Measurements from ENCODE around the gene MOK.
"Not testable (repeated sequence)": the region's sequence is repeated elsewhere in the genome, so short reads cannot be mapped to it uniquely, and the experiment has no call there.

Gene MOK, protein sequence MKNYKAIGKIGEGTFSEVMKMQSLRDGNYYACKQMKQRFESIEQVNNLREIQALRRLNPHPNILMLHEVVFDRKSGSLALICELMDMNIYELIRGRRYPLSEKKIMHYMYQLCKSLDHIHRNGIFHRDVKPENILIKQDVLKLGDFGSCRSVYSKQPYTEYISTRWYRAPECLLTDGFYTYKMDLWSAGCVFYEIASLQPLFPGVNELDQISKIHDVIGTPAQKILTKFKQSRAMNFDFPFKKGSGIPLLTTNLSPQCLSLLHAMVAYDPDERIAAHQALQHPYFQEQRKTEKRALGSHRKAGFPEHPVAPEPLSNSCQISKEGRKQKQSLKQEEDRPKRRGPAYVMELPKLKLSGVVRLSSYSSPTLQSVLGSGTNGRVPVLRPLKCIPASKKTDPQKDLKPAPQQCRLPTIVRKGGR

DNA sequence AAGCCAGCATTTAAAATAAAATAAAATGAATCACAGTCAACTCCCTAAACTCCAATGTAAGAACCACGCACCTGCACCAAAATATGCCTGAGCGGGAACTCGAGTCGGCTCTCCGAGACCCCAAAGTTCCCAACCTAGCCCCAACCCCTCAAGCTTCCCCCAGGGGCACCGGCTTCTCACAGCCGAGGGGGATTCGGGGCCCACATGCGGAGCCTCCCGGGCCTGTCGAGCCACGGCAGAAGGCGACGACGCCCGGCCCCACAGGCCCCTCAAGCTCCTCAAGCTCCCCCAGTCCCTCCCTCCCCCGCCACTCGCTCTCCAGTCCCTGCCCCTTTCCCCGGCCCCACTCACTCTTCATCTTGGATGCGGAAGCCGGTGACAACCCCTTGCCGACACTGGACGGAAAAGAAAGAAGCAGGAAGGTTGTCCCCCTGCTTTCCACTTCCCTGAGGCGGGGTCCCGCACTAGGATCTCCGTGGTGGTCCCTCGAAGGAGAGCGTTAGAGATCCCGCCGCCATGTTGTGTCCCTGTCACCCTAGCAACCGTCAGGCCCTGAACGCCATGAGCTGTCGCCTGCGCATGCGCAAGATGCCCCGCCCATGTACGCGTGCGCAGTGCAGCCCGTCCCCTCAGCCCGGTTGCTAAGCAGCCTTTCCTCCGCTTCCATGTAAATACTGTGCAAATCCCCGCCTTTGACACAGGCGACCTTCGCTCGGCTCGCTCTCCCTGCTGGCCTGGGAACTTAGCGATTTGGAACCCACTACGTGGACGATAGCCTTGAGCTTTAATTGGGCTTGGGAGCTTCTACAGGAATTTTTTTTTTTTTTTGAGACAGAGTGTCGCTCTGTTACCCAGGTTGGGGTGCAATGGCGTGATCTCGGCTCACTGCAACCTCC is at the start of gene MOK:
Gene MOK (minus strand): TSS at position 554 of the 896 bp plus-strand sequence. CDS start 196 bp downstream, at position 358.
- DNase-seq, result peak; percentile 99

DNA sequence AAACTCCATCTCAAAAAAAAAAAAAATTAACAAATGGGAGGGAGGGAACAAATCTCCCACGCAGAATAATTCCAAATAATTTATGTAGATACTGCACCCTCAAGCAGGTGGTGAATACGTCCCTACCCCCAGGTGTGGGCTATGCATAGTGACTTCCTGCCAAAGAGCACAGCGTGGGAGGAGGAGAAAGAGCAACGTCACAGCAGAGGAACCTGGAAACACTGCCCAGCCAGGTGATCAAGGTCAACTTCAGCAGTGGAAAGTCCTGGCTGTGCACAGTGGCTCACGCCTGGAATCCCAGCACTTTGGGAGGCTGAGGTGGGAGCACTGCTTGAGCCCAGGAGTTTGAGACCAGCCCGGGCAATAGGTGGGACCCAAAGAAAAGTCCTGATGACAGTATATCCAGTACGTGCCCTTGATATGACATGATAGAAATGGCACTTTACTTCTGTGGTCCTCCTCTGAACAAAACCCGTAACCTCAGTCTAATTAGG is 48.2 kb upstream of the MOK start:
- no peak for DNase-seq

DNA sequence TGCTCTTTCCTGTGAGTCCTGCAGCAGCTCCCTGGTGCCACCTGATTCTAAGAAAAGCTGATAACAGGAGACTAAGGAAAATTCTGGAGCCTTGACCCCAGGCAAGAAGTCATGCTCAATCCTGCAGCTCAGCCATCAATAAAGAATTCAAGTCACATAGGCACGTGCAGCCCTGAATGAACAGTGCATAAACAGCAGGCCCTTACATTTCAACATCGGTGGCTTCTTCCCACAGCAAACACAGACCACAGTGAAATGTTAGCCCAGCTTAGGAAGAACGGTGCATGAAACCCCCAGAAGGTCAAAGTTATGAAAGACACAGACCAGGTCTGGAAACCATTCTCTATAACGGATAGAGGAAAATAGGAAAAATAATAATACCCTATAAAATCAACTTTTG is 47.2 kb upstream of the MOK start:
- DNase-seq, result no peak

DNA sequence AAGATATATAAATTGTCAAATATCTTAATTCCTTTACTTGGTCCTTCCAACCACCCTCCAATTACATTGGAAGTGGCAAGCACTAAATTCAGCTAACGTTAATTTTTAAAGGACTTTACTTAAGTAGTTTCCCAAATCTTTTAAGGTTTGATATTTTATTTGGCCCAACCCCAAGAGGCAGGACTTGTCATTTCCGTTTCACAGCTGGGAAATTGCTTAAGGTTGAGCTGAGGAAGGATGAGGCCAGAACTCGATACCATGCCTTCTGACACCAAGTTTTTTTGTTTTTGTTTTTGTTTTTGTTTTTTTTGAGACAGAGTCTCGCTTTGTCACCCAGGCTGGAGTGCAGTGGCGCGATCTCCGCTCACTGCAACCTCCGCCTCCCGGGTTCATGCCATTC is 46.6 kb upstream of the MOK start:
- DNase-seq, result not testable (repeated sequence)

DNA sequence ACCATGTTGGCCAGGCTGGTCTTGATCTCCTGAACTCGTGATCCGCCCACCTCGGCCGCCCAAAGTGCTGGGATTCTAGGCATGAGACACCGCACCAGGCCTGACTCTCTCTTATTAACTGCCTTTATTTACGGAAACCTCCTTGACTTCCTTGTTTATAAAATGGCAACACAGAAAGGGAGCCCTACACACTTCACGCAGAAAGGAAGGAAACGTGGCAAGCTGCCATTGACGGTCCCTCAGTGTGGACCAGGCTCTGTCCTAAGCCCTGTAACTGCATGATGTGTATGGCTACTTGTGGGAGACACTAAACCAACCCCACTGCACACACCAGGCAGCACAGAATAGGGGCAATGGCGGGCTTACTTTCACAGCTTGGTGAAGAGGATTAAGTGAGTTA is 46.1 kb upstream of the MOK start:
- DNase-seq, result no peak

DNA sequence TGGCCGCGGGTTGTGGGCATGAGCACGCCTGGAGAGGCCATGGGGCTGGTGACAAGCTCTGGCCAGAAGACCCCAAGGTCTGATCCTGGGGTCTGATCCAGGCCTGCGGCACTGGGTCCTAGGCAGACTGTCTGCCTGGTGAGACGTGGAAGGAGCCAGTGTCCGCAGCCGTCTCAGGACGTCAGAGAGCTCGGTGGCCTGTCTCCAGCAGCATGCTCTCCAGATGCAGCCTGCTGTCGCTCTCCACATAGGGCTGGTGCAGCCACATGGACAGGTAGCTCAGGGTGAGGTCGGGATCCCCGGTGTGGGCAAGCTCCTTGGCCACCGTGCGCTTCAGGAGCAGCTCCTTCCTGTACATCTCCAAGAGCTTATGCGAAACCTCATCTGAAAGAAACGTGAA is 43.4 kb upstream of the MOK start:
- DNase-seq, result no peak

DNA sequence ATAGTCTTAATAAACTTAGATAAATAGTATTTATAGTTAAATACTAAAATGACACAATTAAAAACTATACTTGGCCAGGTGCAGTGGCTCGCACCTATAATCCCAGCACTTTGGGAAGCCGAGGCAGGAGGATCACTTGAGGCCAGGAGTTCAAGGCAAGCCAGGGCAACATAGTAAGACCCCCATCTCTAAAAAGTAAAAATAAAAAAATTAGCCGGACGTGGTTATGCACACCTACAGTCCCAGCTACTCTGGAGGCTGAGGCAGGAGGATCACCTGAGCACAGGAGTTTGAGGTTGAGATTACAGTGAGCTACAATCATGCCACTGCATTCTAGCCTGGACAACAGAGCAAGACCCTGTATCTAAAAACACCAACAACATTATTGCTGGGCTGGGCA is 41.7 kb upstream of the MOK start:
- DNase-seq, result no peak

DNA sequence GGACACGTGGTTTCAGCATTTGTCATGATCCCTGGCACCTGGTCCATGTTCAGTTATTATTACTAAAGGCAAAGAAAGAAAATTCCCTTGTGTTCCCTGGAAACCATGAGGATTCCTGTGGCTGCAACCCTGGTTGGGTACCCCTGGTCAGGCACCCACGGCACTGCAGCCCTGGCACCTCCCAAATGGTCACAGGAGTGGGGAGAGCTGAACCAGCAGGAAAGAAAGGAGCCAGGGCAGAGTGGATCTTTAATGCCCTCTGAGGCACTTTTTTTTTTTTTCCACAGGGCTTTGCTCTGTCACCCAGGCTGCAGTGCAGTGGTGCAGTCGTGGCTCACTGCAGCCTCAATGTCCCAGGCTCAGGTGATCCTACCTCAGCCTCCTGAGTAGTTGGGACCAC is 40.3 kb upstream of the MOK start:
- DNase-seq, result no peak

DNA sequence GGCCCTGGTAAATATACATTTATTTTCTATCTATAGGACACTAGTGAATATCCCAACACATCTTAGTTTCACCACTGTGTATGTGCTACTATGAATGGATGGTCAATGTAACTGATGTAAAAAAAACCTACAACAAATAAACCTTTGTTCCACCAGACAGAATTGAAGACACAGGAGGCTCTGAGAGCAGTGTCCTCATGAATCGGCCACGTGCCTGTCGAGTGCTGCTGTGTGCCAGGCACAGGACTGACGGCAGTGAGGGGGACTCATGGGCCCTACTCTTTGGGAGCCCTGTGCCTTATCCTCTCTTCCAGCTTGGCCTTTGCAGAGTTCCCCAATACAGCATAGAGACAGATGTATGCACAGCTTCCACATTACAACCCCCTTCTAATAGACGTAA is 39.5 kb upstream of the MOK start:
- DNase-seq, result no peak

DNA sequence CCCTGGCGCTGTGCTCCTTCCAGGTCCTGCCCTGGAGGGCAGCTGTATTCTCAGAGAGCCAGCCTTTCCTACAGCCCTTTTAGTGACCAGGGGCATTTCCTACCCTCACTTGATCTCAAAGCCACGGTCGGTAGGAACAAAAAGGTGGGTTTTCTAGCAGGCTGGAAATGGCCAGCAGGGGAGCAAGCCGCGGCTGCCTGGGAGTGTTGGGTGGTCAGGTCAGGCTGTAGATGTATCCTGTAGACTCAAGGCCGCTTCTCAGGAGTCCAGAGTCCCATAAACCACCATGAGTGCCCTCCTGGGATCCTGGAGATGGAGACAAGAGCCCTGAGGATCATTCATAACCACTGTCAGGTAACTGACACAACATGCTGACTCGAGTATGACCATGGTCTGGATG is 39.1 kb upstream of the MOK start:
- DNase-seq, result no peak

DNA sequence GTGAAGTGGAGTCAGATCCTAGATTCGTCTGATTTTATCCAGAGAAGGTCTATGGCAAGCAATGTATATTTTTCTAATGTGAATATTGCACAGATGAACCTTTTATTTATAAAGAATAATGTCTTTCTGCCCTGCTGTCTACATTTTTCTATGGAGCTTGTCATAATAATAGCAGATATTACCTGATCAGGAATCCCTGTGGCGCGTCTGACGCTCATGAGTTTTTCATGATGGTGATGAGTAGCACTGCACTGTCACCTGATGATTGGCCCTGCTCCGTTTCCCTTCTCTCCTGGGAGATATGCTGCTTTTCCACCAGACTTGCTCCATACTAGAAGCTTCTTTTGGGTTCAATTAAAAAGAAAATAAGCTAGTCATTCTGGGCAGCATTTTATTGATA is 37.3 kb upstream of the MOK start:
- DNase-seq, result no peak

DNA sequence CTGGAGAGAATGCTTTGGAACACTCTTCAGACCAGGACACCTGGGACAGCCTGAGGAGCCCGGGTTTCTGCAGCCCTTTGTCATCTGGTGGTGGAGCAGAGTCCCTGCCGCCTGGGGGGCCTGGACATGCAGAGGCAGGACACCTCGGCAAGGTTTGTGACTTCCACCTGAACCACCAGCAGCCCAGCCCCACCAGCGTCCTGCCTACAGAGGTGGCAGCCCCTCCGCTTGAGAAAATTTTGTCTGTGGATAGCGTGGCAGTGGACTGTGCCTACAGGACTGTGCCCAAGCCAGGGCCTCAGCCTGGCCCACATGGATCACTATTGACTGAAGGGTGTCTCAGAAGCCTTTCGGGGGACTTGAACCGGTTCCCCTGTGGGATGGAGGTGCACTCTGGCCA is 36.6 kb upstream of the MOK start:
- no peak for DNase-seq

DNA sequence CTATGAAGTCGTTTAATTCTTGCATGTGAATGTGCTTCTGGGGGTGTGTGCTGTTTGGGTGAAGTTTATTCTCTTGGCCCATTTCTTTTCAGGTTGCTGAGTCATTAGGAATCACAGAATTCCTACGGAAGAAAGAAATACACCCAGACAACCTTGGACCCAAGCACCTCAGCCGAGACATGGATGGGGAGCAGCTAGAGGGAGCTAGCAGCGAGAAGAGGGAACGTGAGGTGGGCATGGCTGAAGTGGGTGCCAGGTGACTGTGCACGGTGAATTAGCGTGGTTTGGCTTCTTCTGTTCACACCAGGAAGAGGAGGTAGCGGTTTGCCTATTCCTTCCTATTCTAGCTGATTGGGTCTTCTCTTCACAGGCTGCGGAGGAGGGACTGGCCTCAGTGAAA is 33.8 kb upstream of the MOK start:
- no peak for DNase-seq

DNA sequence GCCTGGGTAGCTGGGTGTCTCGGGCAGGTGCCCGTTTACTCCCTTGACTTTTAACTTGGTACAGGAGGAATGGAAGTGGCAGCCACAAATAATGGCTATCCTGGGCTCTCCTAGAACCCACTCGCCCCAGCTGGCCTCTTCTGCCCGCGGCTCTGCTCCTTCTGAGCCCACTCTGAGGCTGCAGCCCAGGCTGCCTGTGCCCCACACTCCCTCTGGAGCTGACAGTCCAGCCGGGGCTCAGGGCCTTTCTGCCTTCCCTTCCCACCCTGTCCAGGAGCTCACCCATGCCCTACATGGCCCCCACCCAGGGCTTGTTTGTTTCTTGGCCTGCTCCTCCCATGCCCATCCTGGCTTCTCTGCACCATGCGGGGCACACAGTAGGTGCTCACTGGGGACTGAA is 30.2 kb upstream of the MOK start:
- no peak for DNase-seq

DNA sequence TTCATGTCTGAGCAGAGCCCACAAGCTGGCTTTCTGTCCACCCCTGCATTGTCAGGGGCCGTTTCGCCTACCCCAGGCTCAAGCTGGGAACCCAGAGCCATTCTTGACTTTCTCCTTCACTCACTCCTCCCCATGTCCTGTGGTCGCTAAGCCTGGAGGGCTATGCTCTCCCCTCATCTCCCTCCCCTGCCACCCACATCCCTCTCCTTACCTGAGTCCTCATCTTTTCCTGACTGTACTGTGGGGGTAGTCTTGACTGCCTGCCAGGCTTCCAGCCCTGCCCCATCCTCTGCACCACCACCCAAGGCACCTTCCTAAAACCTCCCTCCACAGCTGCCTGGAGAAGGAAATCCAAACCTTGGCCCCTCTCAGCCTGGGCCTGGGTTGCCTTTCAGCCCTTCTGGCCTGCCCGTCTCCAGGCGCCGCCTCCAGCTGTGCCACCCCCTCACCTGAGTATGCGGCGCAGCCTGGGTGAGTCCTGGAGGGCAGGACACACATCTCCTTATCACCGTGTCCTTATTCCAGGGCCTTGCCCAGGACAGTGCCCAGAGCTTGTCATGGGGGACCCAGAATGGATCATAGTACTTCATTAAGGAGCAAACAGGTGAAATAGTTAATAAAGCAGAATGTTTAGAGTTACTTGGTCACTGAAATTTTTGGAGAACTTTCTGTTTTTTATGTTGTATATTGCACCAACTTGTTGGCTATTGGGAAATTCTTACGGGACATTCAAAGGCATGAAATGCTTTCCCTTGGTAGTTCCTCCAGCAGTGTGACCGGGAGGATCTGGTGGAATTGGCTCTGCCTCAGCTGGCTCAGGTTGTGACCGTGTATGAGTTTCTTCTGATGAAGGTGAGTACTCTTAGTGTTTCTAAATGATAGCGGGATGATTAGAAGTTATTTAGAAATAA is 29.1 kb upstream of the MOK start:
- DNase-seq, result no peak

DNA sequence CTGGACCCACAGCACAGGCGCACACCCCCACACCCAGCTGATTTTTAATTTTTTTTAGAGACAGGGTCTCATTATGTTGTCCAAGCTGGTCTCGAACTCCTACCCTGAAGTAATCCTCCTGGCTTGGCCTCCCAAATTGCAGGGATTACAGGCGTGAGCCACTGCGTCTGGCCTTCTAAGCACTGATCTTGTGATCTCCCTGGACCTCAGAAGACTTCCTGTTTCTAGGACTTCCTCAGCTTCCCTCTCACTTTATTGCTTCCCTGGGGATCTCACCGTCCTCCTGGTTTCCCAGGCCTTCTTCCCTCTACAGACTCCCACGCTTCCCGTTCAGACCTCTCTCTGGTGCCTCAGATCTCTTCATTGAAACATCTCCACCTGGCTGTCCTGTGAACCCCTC is 28.4 kb upstream of the MOK start:
- DNase-seq, result no peak

DNA sequence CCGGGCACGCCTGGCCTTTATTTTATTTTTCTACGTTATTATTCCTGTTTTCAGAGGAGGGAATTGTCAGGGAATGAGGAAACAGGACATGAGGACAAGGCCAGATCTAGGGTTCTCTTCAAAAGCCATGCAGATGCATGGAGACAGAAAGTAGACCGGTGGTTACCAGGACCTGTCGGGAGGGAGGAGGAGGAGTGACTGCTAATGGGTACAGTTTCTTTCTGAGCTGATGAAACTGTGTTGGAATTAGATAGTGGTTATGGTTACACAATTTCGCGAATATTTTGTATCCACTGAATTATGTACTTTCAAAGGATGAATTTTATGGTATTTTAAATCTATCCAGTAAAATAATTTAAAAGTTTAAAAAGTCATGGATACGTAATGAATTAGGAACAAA is 25.8 kb upstream of the MOK start:
- no peak for DNase-seq

DNA sequence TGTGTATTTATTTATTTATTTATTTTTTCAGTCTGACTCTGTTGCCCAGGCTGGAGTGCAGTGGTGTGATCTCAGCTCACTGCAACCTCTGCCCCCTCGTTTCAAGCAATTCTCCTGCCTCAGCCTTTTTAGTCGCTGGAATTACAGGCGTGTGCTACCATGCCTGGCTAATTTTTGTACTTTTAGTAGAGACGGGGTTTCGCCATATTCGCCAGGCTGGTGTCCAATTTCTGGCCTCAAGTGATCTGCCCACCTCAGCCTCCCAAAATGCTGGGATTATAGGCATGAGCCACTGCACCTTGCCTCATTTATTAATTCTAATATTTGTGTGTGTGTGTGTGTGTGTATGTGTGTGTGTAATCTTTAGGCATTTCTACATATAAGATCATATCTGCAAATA is 24.4 kb upstream of the MOK start:
- not testable (repeated sequence) for DNase-seq

DNA sequence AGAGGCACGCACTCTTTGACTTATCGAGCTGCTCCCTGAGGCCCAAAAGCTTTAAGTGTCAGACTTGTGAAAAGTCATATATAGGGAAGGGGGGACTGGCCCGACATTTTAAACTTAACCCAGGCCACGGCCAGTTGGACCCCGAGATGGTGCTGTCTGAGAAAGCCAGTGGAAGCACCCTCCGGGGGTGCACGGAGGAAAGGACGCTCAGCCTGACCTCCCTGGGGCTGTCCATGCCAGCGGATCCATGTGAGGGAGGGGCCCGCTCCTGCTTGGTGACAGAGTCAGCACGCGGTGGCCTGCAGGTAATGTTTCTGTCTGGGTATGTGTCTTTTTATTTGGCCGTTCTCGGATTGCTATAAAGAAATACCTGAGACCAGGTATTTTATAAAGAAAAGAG is 21.6 kb upstream of the MOK start:
- DNase-seq, result no peak

DNA sequence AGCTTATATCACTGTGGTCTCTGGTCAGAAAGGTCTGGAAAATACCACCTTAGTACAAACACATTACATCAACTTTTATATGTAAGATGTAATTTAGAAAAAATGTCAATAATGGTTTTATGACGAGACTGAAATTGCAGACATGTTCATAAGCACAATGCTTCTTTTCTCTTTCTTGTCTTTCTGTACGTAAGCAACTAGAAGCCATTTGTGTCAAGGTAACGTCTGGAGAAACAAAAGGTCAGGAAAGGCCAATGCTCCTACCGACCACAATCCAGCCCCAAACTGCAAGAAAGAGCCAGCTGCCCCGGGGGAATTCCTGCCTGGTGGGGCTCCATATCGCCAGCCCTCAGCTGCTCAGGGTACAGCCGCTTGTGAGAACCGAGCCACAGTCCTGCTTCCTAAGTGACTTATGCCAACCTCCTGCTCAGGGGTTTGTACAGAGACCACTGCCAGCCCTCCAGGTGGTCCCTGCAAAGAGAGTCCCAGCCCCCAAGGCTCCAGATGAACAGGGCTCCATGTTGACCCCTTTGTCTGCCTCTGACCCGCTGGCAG is 20.9 kb upstream of the MOK start:
- no peak for DNase-seq

DNA sequence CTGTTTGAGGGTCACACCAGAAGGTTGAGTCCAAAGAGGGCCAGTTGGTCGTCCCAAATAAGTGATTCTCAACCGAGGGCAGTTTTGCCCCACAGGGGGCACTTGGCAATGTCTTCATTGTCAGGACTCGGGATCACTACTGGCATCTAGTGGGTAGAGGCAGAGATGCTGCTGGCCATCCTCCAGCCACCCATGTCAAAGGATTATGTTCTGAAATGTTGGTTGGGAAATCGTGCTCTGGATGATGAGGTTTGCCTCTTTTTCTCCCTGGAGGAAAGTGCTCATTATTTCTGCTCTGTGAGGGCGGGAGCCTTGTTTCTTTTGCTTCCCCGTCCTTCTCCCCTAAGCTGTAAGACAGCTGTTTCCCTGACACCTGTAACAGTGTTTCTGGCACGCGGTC is 18.1 kb upstream of the MOK start:
- peak; percentile 67 for DNase-seq
